ENCODE measurements around the gene THRSP.

GRCh38 chr11:78054971-78055370 is 8.7 kb upstream of the THRSP start:
- TF ChIP-seq CTCF (IDR thresholded peaks at IDR 0.05) (no peak), POLR2A (IDR thresholded peaks at IDR 0.05) (no peak)
